Measurements from ENCODE around the gene TREH. TPM values are rescaled to one million over a fixed set of nuclear protein-coding genes. Genes with fewer than 3 reads are reported as not detected.

Gene TREH
- total and polyA plus RNA-seq, 2 experiments from 2014 or later = 0.36 TPM; not detected in 1

GRCh38 chr11:118618991-118619375, 60.5 kb downstream of the TREH start:
- no peaks in the 10 kb centered on the region for H3K9me2 ChIP-seq (ENCODE audit: insufficient read depth)
- no peak for ATAC-seq
- peaks cover 60% of the 10 kb centered on the region for H3K4me1 ChIP-seq (ENCODE audit: insufficient read depth)
- Mint-ChIP-seq H3K27ac (no peak overlapping the region), H3K27me3 (ENCODE audit: insufficient read depth, low read depth, poor library complexity) (peaks cover 16% of the 10 kb centered on the region), H3K4me3 (no peak overlapping the region; the same call in 2 of the 3 replicates), H3K9me3 (no peaks in the 10 kb centered on the region; the same call in 2 of the 3 replicates), H3K36me3 (ENCODE audit: low read depth) (peaks cover 4% of the 10 kb centered on the region; the same call in 2 of the 3 replicates), H3K4me1 (peaks cover 79% of the 10 kb centered on the region)
- no peak for DNase-seq (ENCODE audit: low spot score)
- no peak overlapping the region for H3K4me2 ChIP-seq
- no peaks in the 10 kb centered on the region for H3K27me3 ChIP-seq (ENCODE audit: insufficient read depth)
- H3F3A ChIP-seq (replicated peaks; ENCODE audit: low read depth) = peaks cover 15% of the 10 kb centered on the region
- peaks cover 24% of the 10 kb centered on the region for H3K79me2 ChIP-seq (replicated peaks; ENCODE audit: insufficient read depth)
- no peak overlapping the region for H3K4me3 ChIP-seq
- no peak overlapping the region for H3K27ac ChIP-seq (ENCODE audit: low read depth)
- H4K20me1 ChIP-seq (replicated peaks; ENCODE audit: insufficient read depth) = peaks cover 4% of the 10 kb centered on the region; the same call in 1 of the 2 replicates
- H3K36me3 ChIP-seq (ENCODE audit: insufficient read depth) = no peaks in the 10 kb centered on the region
- no peak for TF ChIP-seq JUNB (IDR thresholded peaks at IDR 0.05; ENCODE audit: unreplicated experiment)
- TF ChIP-seq POLR2AphosphoS5 (IDR thresholded peaks at IDR 0.05; ENCODE audit: low read depth) = no peak
- TF ChIP-seq, protein P1, sequence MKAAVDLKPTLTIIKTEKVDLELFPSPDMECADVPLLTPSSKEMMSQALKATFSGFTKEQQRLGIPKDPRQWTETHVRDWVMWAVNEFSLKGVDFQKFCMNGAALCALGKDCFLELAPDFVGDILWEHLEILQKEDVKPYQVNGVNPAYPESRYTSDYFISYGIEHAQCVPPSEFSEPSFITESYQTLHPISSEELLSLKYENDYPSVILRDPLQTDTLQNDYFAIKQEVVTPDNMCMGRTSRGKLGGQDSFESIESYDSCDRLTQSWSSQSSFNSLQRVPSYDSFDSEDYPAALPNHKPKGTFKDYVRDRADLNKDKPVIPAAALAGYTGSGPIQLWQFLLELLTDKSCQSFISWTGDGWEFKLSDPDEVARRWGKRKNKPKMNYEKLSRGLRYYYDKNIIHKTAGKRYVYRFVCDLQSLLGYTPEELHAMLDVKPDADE (IDR thresholded peaks at IDR 0.05) = no peak
- H2AFZ ChIP-seq = no peak overlapping the region

DNA sequence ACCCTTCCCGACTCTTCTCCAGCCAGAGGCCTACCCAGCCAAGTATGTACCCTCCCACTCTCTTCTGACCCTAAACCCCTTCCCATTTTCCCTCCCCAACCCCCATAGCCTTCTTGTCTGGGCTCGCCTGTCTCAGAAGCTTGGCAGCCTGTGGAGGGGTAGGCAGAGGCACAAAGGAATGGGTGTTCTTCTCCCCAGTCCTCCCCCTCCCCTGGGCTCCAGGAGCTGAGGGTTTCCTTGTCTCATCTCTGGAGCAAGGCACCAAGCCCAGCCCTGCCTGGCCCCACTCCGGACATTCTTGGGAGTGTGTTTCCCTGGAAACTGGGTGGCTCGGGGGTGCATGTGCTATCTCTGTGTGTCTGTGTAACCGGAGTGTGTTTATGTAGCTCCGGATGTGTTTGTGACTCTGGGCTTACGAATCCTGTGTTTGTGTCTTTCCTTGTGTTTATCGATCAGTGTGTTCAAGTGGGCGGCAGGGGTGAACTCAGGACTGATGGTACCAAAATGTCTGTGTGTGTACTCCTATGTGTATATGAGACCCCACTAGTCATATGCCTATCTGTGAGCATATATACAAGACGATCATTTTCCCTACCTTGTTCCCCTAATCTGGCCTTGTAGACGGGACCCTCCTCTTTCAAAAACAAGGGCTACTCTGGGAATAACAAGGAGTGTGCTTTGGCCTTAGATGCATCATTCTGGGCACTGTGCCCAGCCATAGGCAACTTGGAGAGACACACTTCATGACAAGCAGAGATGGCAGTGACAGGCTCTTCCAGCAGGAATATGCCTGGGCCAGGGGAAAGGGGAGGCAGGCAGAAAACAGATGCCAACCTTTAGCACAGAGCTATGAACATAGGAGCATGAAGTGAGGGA, 61.1 kb downstream of the TREH start:
- no peak for ATAC-seq
- Mint-ChIP-seq H3K4me1 (peaks cover 77% of the 10 kb centered on the region), H3K27me3 (ENCODE audit: insufficient read depth, low read depth, poor library complexity) (peaks cover 17% of the 10 kb centered on the region), H3K36me3 (ENCODE audit: low read depth) (no peaks in the 10 kb centered on the region; the same call in 2 of the 3 replicates), H3K27ac (no peak overlapping the region), H3K9me3 (no peaks in the 10 kb centered on the region; the same call in 2 of the 3 replicates), H3K4me3 (no peak overlapping the region; the same call in 2 of the 3 replicates)
- peaks cover 15% of the 10 kb centered on the region for H3F3A ChIP-seq (replicated peaks; ENCODE audit: low read depth)
- H3K36me3 ChIP-seq (ENCODE audit: insufficient read depth) = no peaks in the 10 kb centered on the region
- H3K4me2 ChIP-seq = no peak overlapping the region
- no peak overlapping the region for H3K4me3 ChIP-seq
- peaks cover 19% of the 10 kb centered on the region for H3K79me2 ChIP-seq (replicated peaks; ENCODE audit: insufficient read depth)
- no peak for DNase-seq (ENCODE audit: low spot score)
- no peaks in the 10 kb centered on the region for H3K9me2 ChIP-seq (ENCODE audit: insufficient read depth)
- H2AFZ ChIP-seq = peak overlapping the region; percentile 74; the same call in 1 of the 2 replicates
- H3K4me1 ChIP-seq (ENCODE audit: insufficient read depth) = peaks cover 65% of the 10 kb centered on the region
- no peaks in the 10 kb centered on the region for H3K27me3 ChIP-seq (ENCODE audit: insufficient read depth)
- peaks cover 4% of the 10 kb centered on the region; the same call in 1 of the 2 replicates for H4K20me1 ChIP-seq (replicated peaks; ENCODE audit: insufficient read depth)
- H3K27ac ChIP-seq (ENCODE audit: low read depth) = no peak overlapping the region
- TF ChIP-seq STAT1 (IDR thresholded peaks at IDR 0.05; ENCODE audit: unreplicated experiment) (no peak), JUNB (IDR thresholded peaks at IDR 0.05; ENCODE audit: unreplicated experiment) (no peak), ZNF331 (CRISPR knock-in tag; IDR thresholded peaks at IDR 0.05; ENCODE audit: low read depth) (no peak), POLR2AphosphoS5 (IDR thresholded peaks at IDR 0.05; ENCODE audit: low read depth) (no peak), EZH2phosphoT487 (IDR thresholded peaks at IDR 0.05; ENCODE audit: unreplicated experiment) (no peak), EZH2 (IDR thresholded peaks at IDR 0.05; ENCODE audit: low read depth, unreplicated experiment) (no peak), CREB1 (CRISPR knock-in tag; IDR thresholded peaks at IDR 0.05; ENCODE audit: low read depth) (no peak), ZNF114 (CRISPR knock-in tag; IDR thresholded peaks at IDR 0.05) (no peak)
- TF ChIP-seq, protein P2, sequence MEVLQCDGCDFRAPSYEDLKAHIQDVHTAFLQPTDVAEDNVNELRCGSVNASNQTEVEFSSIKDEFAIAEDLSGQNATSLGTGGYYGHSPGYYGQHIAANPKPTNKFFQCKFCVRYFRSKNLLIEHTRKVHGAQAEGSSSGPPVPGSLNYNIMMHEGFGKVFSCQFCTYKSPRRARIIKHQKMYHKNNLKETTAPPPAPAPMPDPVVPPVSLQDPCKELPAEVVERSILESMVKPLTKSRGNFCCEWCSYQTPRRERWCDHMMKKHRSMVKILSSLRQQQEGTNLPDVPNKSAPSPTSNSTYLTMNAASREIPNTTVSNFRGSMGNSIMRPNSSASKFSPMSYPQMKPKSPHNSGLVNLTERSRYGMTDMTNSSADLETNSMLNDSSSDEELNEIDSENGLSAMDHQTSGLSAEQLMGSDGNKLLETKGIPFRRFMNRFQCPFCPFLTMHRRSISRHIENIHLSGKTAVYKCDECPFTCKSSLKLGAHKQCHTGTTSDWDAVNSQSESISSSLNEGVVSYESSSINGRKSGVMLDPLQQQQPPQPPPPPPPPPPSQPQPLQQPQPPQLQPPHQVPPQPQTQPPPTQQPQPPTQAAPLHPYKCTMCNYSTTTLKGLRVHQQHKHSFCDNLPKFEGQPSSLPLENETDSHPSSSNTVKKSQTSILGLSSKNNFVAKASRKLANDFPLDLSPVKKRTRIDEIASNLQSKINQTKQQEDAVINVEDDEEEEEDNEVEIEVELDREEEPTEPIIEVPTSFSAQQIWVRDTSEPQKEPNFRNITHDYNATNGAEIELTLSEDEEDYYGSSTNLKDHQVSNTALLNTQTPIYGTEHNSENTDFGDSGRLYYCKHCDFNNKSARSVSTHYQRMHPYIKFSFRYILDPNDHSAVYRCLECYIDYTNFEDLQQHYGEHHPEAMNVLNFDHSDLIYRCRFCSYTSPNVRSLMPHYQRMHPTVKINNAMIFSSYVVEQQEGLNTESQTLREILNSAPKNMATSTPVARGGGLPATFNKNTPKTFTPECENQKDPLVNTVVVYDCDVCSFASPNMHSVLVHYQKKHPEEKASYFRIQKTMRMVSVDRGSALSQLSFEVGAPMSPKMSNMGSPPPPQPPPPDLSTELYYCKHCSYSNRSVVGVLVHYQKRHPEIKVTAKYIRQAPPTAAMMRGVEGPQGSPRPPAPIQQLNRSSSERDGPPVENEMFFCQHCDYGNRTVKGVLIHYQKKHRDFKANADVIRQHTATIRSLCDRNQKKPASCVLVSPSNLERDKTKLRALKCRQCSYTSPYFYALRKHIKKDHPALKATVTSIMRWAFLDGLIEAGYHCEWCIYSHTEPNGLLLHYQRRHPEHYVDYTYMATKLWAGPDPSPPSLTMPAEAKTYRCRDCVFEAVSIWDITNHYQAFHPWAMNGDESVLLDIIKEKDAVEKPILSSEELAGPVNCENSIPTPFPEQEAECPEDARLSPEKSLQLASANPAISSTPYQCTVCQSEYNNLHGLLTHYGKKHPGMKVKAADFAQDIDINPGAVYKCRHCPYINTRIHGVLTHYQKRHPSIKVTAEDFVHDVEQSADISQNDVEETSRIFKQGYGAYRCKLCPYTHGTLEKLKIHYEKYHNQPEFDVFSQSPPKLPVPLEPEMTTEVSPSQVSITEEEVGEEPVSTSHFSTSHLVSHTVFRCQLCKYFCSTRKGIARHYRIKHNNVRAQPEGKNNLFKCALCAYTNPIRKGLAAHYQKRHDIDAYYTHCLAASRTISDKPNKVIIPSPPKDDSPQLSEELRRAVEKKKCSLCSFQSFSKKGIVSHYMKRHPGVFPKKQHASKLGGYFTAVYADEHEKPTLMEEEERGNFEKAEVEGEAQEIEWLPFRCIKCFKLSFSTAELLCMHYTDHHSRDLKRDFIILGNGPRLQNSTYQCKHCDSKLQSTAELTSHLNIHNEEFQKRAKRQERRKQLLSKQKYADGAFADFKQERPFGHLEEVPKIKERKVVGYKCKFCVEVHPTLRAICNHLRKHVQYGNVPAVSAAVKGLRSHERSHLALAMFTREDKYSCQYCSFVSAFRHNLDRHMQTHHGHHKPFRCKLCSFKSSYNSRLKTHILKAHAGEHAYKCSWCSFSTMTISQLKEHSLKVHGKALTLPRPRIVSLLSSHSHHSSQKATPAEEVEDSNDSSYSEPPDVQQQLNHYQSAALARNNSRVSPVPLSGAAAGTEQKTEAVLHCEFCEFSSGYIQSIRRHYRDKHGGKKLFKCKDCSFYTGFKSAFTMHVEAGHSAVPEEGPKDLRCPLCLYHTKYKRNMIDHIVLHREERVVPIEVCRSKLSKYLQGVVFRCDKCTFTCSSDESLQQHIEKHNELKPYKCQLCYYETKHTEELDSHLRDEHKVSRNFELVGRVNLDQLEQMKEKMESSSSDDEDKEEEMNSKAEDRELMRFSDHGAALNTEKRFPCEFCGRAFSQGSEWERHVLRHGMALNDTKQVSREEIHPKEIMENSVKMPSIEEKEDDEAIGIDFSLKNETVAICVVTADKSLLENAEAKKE (CRISPR knock-in tag; IDR thresholded peaks at IDR 0.05) = no peak
- TF ChIP-seq, protein P1 (IDR thresholded peaks at IDR 0.05) = no peak
